Keratinocyte (primary cell): ENCODE results near the gene ADAMTS17. TPM values are rescaled to one million over a fixed set of nuclear protein-coding genes. Genes with fewer than 3 reads are reported as not detected.

Source experiments
- DNase-seq: peaks from one replicate; pipeline ENCODE4 v3.0.0-alpha.2; 2011; ENCODE audit warnings: low read depth, missing footprints, low spot score
- FAIRE-seq: peaks from 2 replicates; lab custom pipeline; 2011; peaks lifted over from hg19 to GRCh38; lab: Jason Lieb, UNC
- H2AFZ ChIP-seq: 2 replicates; pipeline ENCODE4 v1.6.0; 2012; ENCODE audit warnings: low read length, control low read depth, inconsistent platforms; ENCODE audit not compliant: control insufficient read depth
- H3K27ac ChIP-seq: 2 replicates; pipeline ENCODE4 v1.5.1; 2011; ENCODE audit warnings: low read length; ENCODE audit not compliant: control insufficient read depth, insufficient read depth
- H3K27me3 ChIP-seq: 3 replicates; pipeline ENCODE4 v1.6.0; 2011; ENCODE audit warnings: low read length; ENCODE audit not compliant: control insufficient read depth, insufficient read depth; ENCODE audit errors: extremely low read depth
- H3K36me3 ChIP-seq, 2 experiments: 2 replicates in 1 of 2; 3 replicates in 1 of 2; pipeline ENCODE4 v1.5.1; 2011; ENCODE audit warnings: low read length in 2 of 2, mild to moderate bottlenecking in 1 of 2; ENCODE audit not compliant: control insufficient read depth in 2 of 2, insufficient read depth in 2 of 2; ENCODE audit errors: extremely low read depth in 1 of 2
- H3K4me1 ChIP-seq: 3 replicates; pipeline ENCODE4 v1.5.1; 2011; ENCODE audit warnings: low read length; ENCODE audit not compliant: control insufficient read depth, insufficient read depth; ENCODE audit errors: extremely low read depth
- H3K4me2 ChIP-seq: 3 replicates; pipeline ENCODE4 v1.6.0; 2011; ENCODE audit warnings: low read depth, low read length; ENCODE audit not compliant: control insufficient read depth, insufficient read depth; ENCODE audit errors: extremely low read depth
- H3K4me3 ChIP-seq, 3 experiments: fragments of 200-600 bp in 1 of 3; sonication (generic) in 1 of 3; 2 replicates in 2 of 3; 3 replicates in 1 of 3; pipeline ENCODE4 v1.5.1; 2011 to 2016; ENCODE audit warnings: low read length in 3 of 3, mild to moderate bottlenecking in 3 of 3, control low read depth in 2 of 3, inconsistent platforms in 1 of 3, low read depth in 1 of 3, mixed read lengths in 1 of 3, mixed run types in 1 of 3, moderate library complexity in 1 of 3; ENCODE audit not compliant: control insufficient read depth in 2 of 3, insufficient read depth in 2 of 3; ENCODE audit errors: extremely low read depth in 1 of 3
- H3K79me2 ChIP-seq: 2 replicates; pipeline ENCODE4 v1.6.0; 2012; ENCODE audit warnings: low read length; ENCODE audit not compliant: control insufficient read depth, insufficient read depth
- H3K9ac ChIP-seq: 3 replicates; pipeline ENCODE4 v1.6.0; 2011; ENCODE audit warnings: low read length; ENCODE audit not compliant: control insufficient read depth, insufficient read depth; ENCODE audit errors: extremely low read depth
- H3K9me1 ChIP-seq: 3 replicates; pipeline ENCODE4 v1.6.0; 2011; ENCODE audit warnings: low read length; ENCODE audit not compliant: control insufficient read depth, insufficient read depth; ENCODE audit errors: extremely low read depth
- H3K9me3 ChIP-seq: 2 replicates; pipeline ENCODE4 v1.5.1; 2012; ENCODE audit warnings: low read depth, low read length; ENCODE audit not compliant: control insufficient read depth
- H4K20me1 ChIP-seq: 3 replicates; pipeline ENCODE4 v1.6.0; 2011; ENCODE audit warnings: low read length; ENCODE audit not compliant: control insufficient read depth, insufficient read depth; ENCODE audit errors: extremely low read depth
- EZH2 ChIP-seq: IDR thresholded peaks from one replicate; pipeline ENCODE4 v1.6.1; 2012; ENCODE audit warnings: inconsistent platforms, mild to moderate bottlenecking, low read length, moderate library complexity
- dilution Hi-C: fragments of 300-500 bp; cut with MboI; formaldehyde crosslinking; loops from one replicate; pipeline ENCODE4 v1.7.0; 2020; ENCODE audit warnings: low sequenced_read_pairs; ENCODE audit not compliant: extremely low pct_ligation_motif_present
- polyA plus RNA-seq, 5 experiments: library from polyadenylated mRNA; depleted of rRNA in 3 of 5; stranded (reverse) in 3 of 5; stranded (forward) in 1 of 5; unstranded in 1 of 5; fragments of >200 nt; gene quantifications; 1 replicate in 1 of 5; 2 replicates in 3 of 5; 3 replicates in 1 of 5; pipeline versions ENCODE4 v1.2.1 to v1.2.3, GENCODE V29; 2011 to 2012; ENCODE audit warnings: missing spikeins in 2 of 5, low read depth in 1 of 5, low replicate concordance in 1 of 5
- TF ChIP-seq, protein P1 (sequence below), 3 experiments: IDR thresholded peaks in 1 of 3; conservative IDR thresholded peaks in 1 of 3; optimal IDR thresholded peaks in 1 of 3; 2 replicates in 2 of 3; 3 replicates in 1 of 3; pipeline versions ENCODE3 to v1.5.1; 2011; ENCODE audit warnings: low read length in 3 of 3, mild to moderate bottlenecking in 3 of 3, moderate library complexity in 2 of 3, control low read depth in 1 of 3, inconsistent platforms in 1 of 3; ENCODE audit not compliant: insufficient read depth in 2 of 3; ENCODE audit errors: extremely low read depth in 1 of 3

Gene ADAMTS17
- polyA plus RNA-seq, 1 donor (not counting 4 experiments of a cell fraction or from before 2014, with no cell fraction given) = 0.18 TPM

DNA sequence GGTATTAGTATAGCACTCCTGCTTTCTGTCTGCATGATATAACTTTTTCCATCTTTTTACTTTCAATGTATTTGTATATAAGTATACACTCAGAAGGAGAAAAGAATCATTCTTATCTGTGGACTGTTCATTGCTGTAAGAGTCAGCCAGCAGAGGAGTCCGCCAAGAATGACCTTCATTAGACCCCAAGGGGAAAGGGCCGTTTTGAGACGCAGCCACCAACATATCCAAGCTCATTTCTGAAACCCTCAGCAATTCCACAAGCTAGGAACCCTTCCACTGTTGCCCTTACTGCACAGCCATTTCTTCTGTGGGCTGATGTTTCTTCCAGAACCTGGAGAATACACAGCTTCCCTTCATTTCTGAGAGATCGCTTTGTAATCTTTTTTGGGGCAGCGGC lies 301.8 kb downstream of the ADAMTS17 start:
- Histone ChIP-seq H3K9me3 (no peaks in the 10 kb centered on the region), H3K36me3 (no peaks in the 10 kb centered on the region), H2AFZ (no peak overlapping the region), H4K20me1 (no peaks in the 10 kb centered on the region), H3K27me3 (no peaks in the 10 kb centered on the region), H3K9me1 (no peaks in the 10 kb centered on the region), H3K4me3 (no peak overlapping the region), H3K9ac (no peak overlapping the region), H3K4me1 (peaks cover 24% of the 10 kb centered on the region), H3K4me2 (no peak overlapping the region), H3K79me2 (no peaks in the 10 kb centered on the region), H3K27ac (no peak overlapping the region)
- FAIRE-seq (no peak), DNase-seq (no peak)
- TF ChIP-seq, protein P1, sequence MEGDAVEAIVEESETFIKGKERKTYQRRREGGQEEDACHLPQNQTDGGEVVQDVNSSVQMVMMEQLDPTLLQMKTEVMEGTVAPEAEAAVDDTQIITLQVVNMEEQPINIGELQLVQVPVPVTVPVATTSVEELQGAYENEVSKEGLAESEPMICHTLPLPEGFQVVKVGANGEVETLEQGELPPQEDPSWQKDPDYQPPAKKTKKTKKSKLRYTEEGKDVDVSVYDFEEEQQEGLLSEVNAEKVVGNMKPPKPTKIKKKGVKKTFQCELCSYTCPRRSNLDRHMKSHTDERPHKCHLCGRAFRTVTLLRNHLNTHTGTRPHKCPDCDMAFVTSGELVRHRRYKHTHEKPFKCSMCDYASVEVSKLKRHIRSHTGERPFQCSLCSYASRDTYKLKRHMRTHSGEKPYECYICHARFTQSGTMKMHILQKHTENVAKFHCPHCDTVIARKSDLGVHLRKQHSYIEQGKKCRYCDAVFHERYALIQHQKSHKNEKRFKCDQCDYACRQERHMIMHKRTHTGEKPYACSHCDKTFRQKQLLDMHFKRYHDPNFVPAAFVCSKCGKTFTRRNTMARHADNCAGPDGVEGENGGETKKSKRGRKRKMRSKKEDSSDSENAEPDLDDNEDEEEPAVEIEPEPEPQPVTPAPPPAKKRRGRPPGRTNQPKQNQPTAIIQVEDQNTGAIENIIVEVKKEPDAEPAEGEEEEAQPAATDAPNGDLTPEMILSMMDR (optimal IDR thresholded peaks at IDR 0.05 in 1 of 3, IDR thresholded peaks at IDR 0.05 in 1 of 3, conservative IDR thresholded peaks at IDR 0.05 in 1 of 3; ENCODE audit: extremely low read depth in 1 of 3, insufficient read depth in 2 of 3, low read length in 3 of 3) = no peak
- no peak for TF ChIP-seq EZH2
- dilution Hi-C loops = no loop called here

DNA sequence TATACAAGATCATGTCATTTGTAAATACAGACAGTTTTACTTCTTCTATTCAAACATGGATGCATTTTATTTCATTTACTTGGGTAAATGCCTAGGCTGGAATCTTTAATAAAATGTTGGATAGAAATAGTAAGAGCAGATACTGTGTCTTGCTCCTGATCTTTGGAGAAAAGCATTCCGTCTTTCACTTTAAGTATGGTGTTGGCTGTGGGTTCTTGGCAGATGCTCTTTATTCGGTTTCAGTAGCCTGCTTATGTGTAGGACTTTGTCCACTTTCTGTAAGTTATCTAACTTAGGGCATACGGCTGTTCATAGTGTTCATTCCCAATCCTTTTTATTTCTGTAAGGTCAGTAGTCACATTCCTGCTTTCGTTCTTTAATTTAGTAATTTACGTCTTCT lies 303.0 kb downstream of the ADAMTS17 start:
- no peak overlapping the region for H2AFZ ChIP-seq
- no peak overlapping the region for H3K4me3 ChIP-seq
- H3K27ac ChIP-seq = no peak overlapping the region
- no peaks in the 10 kb centered on the region for H3K9me1 ChIP-seq
- no peaks in the 10 kb centered on the region for H3K36me3 ChIP-seq
- H3K79me2 ChIP-seq = no peaks in the 10 kb centered on the region
- H3K27me3 ChIP-seq = no peaks in the 10 kb centered on the region
- no peaks in the 10 kb centered on the region for H4K20me1 ChIP-seq
- H3K4me1 ChIP-seq = peaks cover 16% of the 10 kb centered on the region
- FAIRE-seq = no peak
- DNase-seq = no peak
- no peaks in the 10 kb centered on the region for H3K9me3 ChIP-seq
- H3K4me2 ChIP-seq = no peak overlapping the region
- TF ChIP-seq EZH2 = no peak
- TF ChIP-seq, protein P1 (optimal IDR thresholded peaks at IDR 0.05 in 1 of 3, IDR thresholded peaks at IDR 0.05 in 1 of 3, conservative IDR thresholded peaks at IDR 0.05 in 1 of 3; ENCODE audit: extremely low read depth in 1 of 3, insufficient read depth in 2 of 3, low read length in 3 of 3) = no peak
- no peak overlapping the region for H3K9ac ChIP-seq
- dilution Hi-C loops = no loop called here
